A673 (cell line): ENCODE data around the gene ADCY5.

ENCODE experiments used
- EZH2 ChIP-seq: fragments of 200-600 bp; sonication (generic); IDR thresholded peaks from 2 replicates; pipeline ENCODE4 v1.6.1; 2017; ENCODE audit warnings: borderline replicate concordance, low read depth, mild to moderate bottlenecking, mixed read lengths, antibody characterized with exemption, low read length; ENCODE audit not compliant: poor library complexity, severe bottlenecking
- TF ChIP-seq, protein P1 (sequence below): fragments of 300-800, 200-600 bp; sonication (generic); conservative IDR thresholded peaks from 2 replicates; pipeline ENCODE4 v1.5.1; 2017; ENCODE audit warnings: low read depth, mild to moderate bottlenecking, antibody characterized with exemption, low read length, moderate library complexity, mixed read lengths

DNA sequence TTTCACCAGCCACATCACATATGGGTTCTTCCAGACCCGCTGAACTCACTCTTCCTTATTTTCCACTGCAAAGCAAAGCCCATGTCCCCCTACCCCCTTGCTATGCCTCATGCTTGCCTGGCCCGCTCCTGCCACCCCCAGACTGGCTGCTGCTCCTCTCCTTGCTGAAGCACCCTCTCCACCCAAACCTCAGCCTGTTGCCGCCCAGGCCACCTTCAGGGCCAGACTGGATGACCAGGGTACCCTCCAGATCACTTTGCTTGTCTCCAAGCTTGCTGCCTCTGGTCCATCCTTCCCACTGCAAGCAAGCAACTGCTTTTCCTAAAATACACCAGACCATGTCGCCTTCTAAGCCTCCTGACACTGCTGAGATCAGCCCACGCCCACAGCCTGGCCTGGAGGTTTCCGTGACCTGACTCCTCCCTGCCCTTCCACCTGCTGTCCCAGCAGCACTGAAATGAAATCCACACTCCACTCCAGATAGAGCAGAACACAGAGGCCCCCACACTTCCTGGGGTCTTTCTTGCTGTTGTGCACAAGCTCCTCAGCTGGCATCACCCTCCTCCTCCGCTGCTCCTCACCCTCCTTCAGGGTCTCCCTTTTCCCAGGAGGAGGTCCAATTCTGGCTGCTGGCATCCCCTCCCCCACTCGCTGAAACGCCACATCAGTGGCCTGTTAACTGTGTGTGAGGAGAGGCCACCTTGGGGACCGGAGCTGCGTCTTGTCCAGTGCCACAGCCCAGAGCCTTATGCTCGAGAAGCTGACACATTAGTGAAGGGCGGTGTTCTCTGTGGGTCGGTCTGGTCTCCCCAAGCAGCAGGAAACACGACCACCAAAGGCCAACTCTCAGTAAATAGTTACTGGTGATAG lies 99.1 kb downstream of the ADCY5 start:
- TF ChIP-seq, protein P1, sequence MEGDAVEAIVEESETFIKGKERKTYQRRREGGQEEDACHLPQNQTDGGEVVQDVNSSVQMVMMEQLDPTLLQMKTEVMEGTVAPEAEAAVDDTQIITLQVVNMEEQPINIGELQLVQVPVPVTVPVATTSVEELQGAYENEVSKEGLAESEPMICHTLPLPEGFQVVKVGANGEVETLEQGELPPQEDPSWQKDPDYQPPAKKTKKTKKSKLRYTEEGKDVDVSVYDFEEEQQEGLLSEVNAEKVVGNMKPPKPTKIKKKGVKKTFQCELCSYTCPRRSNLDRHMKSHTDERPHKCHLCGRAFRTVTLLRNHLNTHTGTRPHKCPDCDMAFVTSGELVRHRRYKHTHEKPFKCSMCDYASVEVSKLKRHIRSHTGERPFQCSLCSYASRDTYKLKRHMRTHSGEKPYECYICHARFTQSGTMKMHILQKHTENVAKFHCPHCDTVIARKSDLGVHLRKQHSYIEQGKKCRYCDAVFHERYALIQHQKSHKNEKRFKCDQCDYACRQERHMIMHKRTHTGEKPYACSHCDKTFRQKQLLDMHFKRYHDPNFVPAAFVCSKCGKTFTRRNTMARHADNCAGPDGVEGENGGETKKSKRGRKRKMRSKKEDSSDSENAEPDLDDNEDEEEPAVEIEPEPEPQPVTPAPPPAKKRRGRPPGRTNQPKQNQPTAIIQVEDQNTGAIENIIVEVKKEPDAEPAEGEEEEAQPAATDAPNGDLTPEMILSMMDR = no peak
- no peak for TF ChIP-seq EZH2
